HepG2 (cell line): ENCODE results near the gene NF2. TPM values are rescaled to one million over a fixed set of nuclear protein-coding genes. Genes with fewer than 3 reads are reported as not detected.

ENCODE experiments used
- ATAC-seq: fragments of 200-7000 bp; cut with Tn5 transposase; 3 replicates; pipeline ENCODE4 v1.9.1; 2020; ENCODE audit warnings: mild to moderate bottlenecking, moderate library complexity
- BruUV-seq: library from RNA; stranded (reverse); fragments of 400-500 nt; replicated peaks from 2 replicates; lab custom pipeline; 2021; lab: Mats Ljungman, UMichigan
- CTCF ChIA-PET: fragments of 300-600 bp; formaldehyde crosslinking; extraction: SDS; loops from one replicate; lab custom pipeline; 2021; ENCODE audit warnings: low total read pairs, inconsistent platforms, low intra/inter-chr PET ratio; lab: Yijun Ruan, JAX
- POLR2A ChIA-PET: fragments of 350-600 bp; sonication (Branson Sonifier 250); formaldehyde crosslinking; loops from one replicate; lab custom pipeline; 2020; ENCODE audit warnings: antibody characterized with exemption, inconsistent platforms; lab: Yijun Ruan, JAX
- DNase-seq: peaks from one replicate; pipeline ENCODE4 v3.0.0-alpha.2; 2015; ENCODE audit warnings: low spot score
- FAIRE-seq: peaks from 3 replicates; lab custom pipeline; 2011; peaks lifted over from hg19 to GRCh38; lab: Jason Lieb, UNC
- H2AFZ ChIP-seq: one replicate; pipeline ENCODE4 v1.6.1; 2011; ENCODE audit warnings: low read length, inconsistent platforms
- H3K27ac ChIP-seq: fragments of 300-600 bp; 3 replicates; pipeline ENCODE4 v1.8.0; 2011; ENCODE audit warnings: mixed run types, mild to moderate bottlenecking, mixed read lengths, low read length, inconsistent platforms; ENCODE audit not compliant: insufficient read depth; ENCODE audit errors: extremely low read length
- H3K27me3 ChIP-seq, 2 experiments: fragments of 200-600 bp in 1 of 2; 2 replicates in 1 of 2; 3 replicates in 1 of 2; pipeline versions ENCODE4 v1.6.0 to v1.8.0; 2011; ENCODE audit warnings: low read length in 2 of 2, mild to moderate bottlenecking in 2 of 2, moderate library complexity in 2 of 2, inconsistent platforms in 1 of 2; ENCODE audit not compliant: insufficient read depth in 2 of 2, control insufficient read depth in 1 of 2
- H3K36me3 ChIP-seq, 2 experiments: fragments of 200-600 bp in 1 of 2; replicated peaks in 1 of 2; 2 replicates in 1 of 2; 3 replicates in 1 of 2; pipeline versions ENCODE4 v1.5.1 to v1.8.0; 2011; ENCODE audit warnings: low read length in 2 of 2, inconsistent platforms in 1 of 2; ENCODE audit not compliant: insufficient read depth in 2 of 2, control insufficient read depth in 1 of 2
- H3K4me1 ChIP-seq: 2 replicates; pipeline ENCODE4 v1.5.1; 2012; ENCODE audit warnings: low read length, inconsistent platforms; ENCODE audit not compliant: insufficient read depth
- H3K4me2 ChIP-seq: 2 replicates; pipeline ENCODE4 v1.6.0; 2011; ENCODE audit warnings: low read depth, low read length, inconsistent platforms
- H3K4me3 ChIP-seq, 3 experiments: fragments of 200-600 bp in 1 of 3; sonication (generic), shearing (Covaris generic) in 1 of 3; replicated peaks in 1 of 3; 2 replicates each; pipeline ENCODE4 v1.5.1; 2011 to 2016; ENCODE audit warnings: low read length in 3 of 3, inconsistent platforms in 2 of 3, low read depth in 2 of 3, mild to moderate bottlenecking in 2 of 3, control low read depth in 1 of 3, mixed read lengths in 1 of 3; ENCODE audit not compliant: insufficient read depth in 1 of 3
- H3K79me2 ChIP-seq: one replicate; pipeline ENCODE4 v1.6.1; 2011; ENCODE audit warnings: low read length, inconsistent platforms; ENCODE audit not compliant: insufficient read depth
- H3K9ac ChIP-seq: 2 replicates; pipeline ENCODE4 v1.6.0; 2011; ENCODE audit warnings: mild to moderate bottlenecking, low read depth, low read length, inconsistent platforms; ENCODE audit not compliant: insufficient read depth
- H3K9me3 ChIP-seq: 2 replicates; pipeline ENCODE4 v1.5.1; 2012; ENCODE audit warnings: mild to moderate bottlenecking, low read length
- H4K20me1 ChIP-seq: 2 replicates; pipeline ENCODE4 v1.6.0; 2011; ENCODE audit warnings: inconsistent platforms, mild to moderate bottlenecking, low read length, moderate library complexity; ENCODE audit not compliant: insufficient read depth
- CEBPZ ChIP-seq: IDR thresholded peaks from 2 replicates; pipeline ENCODE4 v1.6.1; 2012; ENCODE audit warnings: low read length, improper control_type of control experiment
- HNRNPL ChIP-seq: fragments of 200-400 bp; formaldehyde crosslinking; IDR thresholded peaks from 2 replicates; pipeline ENCODE4 v1.6.1; 2017; ENCODE audit warnings: mild to moderate bottlenecking, low read depth, low read length
- PRPF4 ChIP-seq: fragments of 200-400 bp; formaldehyde crosslinking; IDR thresholded peaks from 2 replicates; pipeline ENCODE4 v1.6.1; 2016; ENCODE audit warnings: low read length, low read depth; ENCODE audit not compliant: poor library complexity, severe bottlenecking
- SIN3B ChIP-seq: fragments of 150-350 bp; IDR thresholded peaks from 2 replicates; pipeline ENCODE4 v1.6.1; 2014; ENCODE audit warnings: low read length
- SMYD3 ChIP-seq: sonication (generic); formaldehyde crosslinking; IDR thresholded peaks from 2 replicates; pipeline ENCODE4 v1.8.1; 2023; ENCODE audit warnings: mild to moderate bottlenecking, missing genetic modification reagents
- SNAPC4 ChIP-seq: sonication (generic); formaldehyde crosslinking; IDR thresholded peaks from 2 replicates; pipeline ENCODE4 v1.4.0; 2020; ENCODE audit warnings: mild to moderate bottlenecking, missing genetic modification reagents
- THYN1 ChIP-seq: sonication (generic); formaldehyde crosslinking; IDR thresholded peaks from 2 replicates; pipeline ENCODE4 v1.8.1; 2023; ENCODE audit warnings: low read depth, mild to moderate bottlenecking, moderate library complexity, missing genetic modification reagents, borderline replicate concordance
- ZFP36L1 ChIP-seq: sonication (generic); formaldehyde crosslinking; IDR thresholded peaks from 2 replicates; pipeline ENCODE4 v1.8.0; 2022; ENCODE audit warnings: mild to moderate bottlenecking, missing genetic modification reagents, moderate library complexity
- ZKSCAN1 ChIP-seq: fragments of 150-350 bp; IDR thresholded peaks from 2 replicates; pipeline ENCODE4 v1.6.1; 2014; ENCODE audit warnings: low read length
- ZMYM3 ChIP-seq: sonication (generic); formaldehyde crosslinking; IDR thresholded peaks from 2 replicates; pipeline ENCODE4 v1.5.1; 2020; ENCODE audit warnings: mild to moderate bottlenecking, missing genetic modification reagents
- ZNF12 ChIP-seq: sonication (generic); formaldehyde crosslinking; IDR thresholded peaks from 2 replicates; pipeline ENCODE4 v1.5.0; 2020; ENCODE audit warnings: missing genetic modification reagents
- ZNF180 ChIP-seq: sonication (generic); formaldehyde crosslinking; IDR thresholded peaks from 2 replicates; pipeline ENCODE4 v1.4.0; 2020; ENCODE audit warnings: low read depth, missing genetic modification reagents, borderline replicate concordance
- ZNF335 ChIP-seq: sonication (generic); formaldehyde crosslinking; IDR thresholded peaks from 2 replicates; pipeline ENCODE4 v1.4.0; 2020; ENCODE audit warnings: missing genetic modification reagents
- WGBS: methylation state at CpG from one replicate; pipeline ENCODE4 v1.1.6; 2017; ENCODE audit warnings: low lambda C conversion rate; 5-methylcytosine and 5-hydroxymethylcytosine counted together
- in situ Hi-C: cut with HindIII; loops from 2 replicates; pipeline ENCODE4 v1.10.0; 2017; ENCODE audit warnings: low pct_unique_long_range_greater_than_20kb; ENCODE audit not compliant: extremely low pct_ligation_motif_present
- intact Hi-C: fragments of 100-400 bp; cut with micrococcal nuclease; formaldehyde crosslinking; loops from one replicate; pipeline ENCODE4 v1.10.0; 2022; ENCODE audit not compliant: unreplicated experiment
- polyA plus RNA-seq, 8 experiments: library from polyadenylated mRNA; depleted of rRNA in 3 of 8; stranded (reverse) in 7 of 8; unstranded in 1 of 8; fragments of >200 nt; fragmentation: Illumina TruSeq in 4 of 8; extraction: Trizol in 4 of 8; gene quantifications; 2 replicates each; pipeline versions ENCODE4 v1.2.1 to v1.2.3, GENCODE V29; 2011 to 2016; ENCODE audit warnings: low read depth in 4 of 8, missing spikeins in 1 of 8, mixed read lengths in 1 of 8; ENCODE audit not compliant: insufficient read depth in 1 of 8
- total RNA-seq, 5 experiments: library from RNA; depleted of rRNA; stranded (reverse); fragments of >200 nt; fragmentation: Illumina TruSeq; extraction: Trizol; gene quantifications; 2 replicates each; pipeline ENCODE4 v1.2.3, GENCODE V29; 2016; ENCODE audit warnings: low read depth in 1 of 5
- TF ChIP-seq, protein P1 (sequence below): sonication (generic); formaldehyde crosslinking; IDR thresholded peaks from 2 replicates; pipeline ENCODE4 v1.5.0; 2020; ENCODE audit warnings: missing genetic modification reagents

Gene NF2
- total and polyA plus RNA-seq, 2 of the 13 experiments (the other 11 are each of a cell fraction or from before 2014, with no cell fraction given): 9.3 to 33.3 TPM

GRCh38 chr22:29716814-29717545, 113.5 kb downstream of the NF2 start:
- peak; percentile 84 for DNase-seq
- intact Hi-C loops: no loop called here
- BruUV-seq: no TSS peak
- Histone ChIP-seq H3K4me2 (no peak overlapping the region), H3K4me1 (peaks cover 11% of the 10 kb centered on the region; the same call in 1 of the 2 replicates), H3K9ac (no peak overlapping the region), H3K9me3 (no peaks in the 10 kb centered on the region), H3K79me2 (no peaks in the 10 kb centered on the region), H3K27ac (no peak overlapping the region), H3K27me3 (peaks cover 16 to 67% of the 10 kb centered on the region in 2 experiments), H3K4me3 (no peak overlapping the region), H3K36me3 (no peaks in the 10 kb centered on the region), H4K20me1 (peaks cover 23% of the 10 kb centered on the region; the same call in 1 of the 2 replicates), H2AFZ (no peak overlapping the region)
- in situ Hi-C loops: no loop called here
- 28% methylated on average over 7 of the region's 16 CpGs for WGBS
- peak; percentile 87 for ATAC-seq
- POLR2A ChIA-PET: interaction anchor here (1.0 kb wide), 1 partner anchor 49 kb away, joined by 6 read pairs; the partner anchor contains the start of genes UQCR10 and ZMAT5
- peak; percentile 77 for FAIRE-seq
- CTCF ChIA-PET: no interaction called here
- TF ChIP-seq SNAPC4 (CRISPR knock-in tag) (no peak; the same call in 1 of the 2 replicates), SMYD3 (peak; percentile 62; the same call in 1 of the 2 replicates), THYN1 (CRISPR knock-in tag) (no peak), ZNF180 (no peak), ZKSCAN1 (no peak), SIN3B (no peak), PRPF4 (no peak), ZNF335 (CRISPR knock-in tag) (peak; percentile 88), CEBPZ (no peak), HNRNPL (no peak), ZMYM3 (CRISPR knock-in tag) (no peak), ZNF12 (CRISPR knock-in tag) (peak; percentile 89), ZFP36L1 (CRISPR knock-in tag) (no peak)
- TF ChIP-seq, protein P1, sequence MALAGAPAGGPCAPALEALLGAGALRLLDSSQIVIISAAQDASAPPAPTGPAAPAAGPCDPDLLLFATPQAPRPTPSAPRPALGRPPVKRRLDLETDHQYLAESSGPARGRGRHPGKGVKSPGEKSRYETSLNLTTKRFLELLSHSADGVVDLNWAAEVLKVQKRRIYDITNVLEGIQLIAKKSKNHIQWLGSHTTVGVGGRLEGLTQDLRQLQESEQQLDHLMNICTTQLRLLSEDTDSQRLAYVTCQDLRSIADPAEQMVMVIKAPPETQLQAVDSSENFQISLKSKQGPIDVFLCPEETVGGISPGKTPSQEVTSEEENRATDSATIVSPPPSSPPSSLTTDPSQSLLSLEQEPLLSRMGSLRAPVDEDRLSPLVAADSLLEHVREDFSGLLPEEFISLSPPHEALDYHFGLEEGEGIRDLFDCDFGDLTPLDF (CRISPR knock-in tag): no peak
